NCI-H2081 (cell line): Measurements from ENCODE around the gene SYNDIG1.
"Not testable (repeated sequence)": the region's sequence is repeated elsewhere in the genome, so short reads cannot be mapped to it uniquely, and the experiment has no call there.

ENCODE experiments used
- DNase-seq, 2 experiments: peaks; one replicate each; lab custom pipeline; 2025; lab: John Stamatoyannopoulos, UW

Gene SYNDIG1

GRCh38 chr20:24493661-24494459 is 24.4 kb downstream of the SYNDIG1 start:
- no peak for DNase-seq

- no peak for DNase-seq
Measured at GRCh38 chr20:24494460-24494920, 25.1 kb downstream of the SYNDIG1 start.

- no peak for DNase-seq
Measured at GRCh38 chr20:24495266-24495665, 25.8 kb downstream of the SYNDIG1 start.

- DNase-seq: no peak
Measured at GRCh38 chr20:24497851-24498250, 28.4 kb downstream of the SYNDIG1 start.

GRCh38 chr20:24498641-24499040 is 29.2 kb downstream of the SYNDIG1 start:
- no peak for DNase-seq

- DNase-seq: no peak
Measured at GRCh38 chr20:24499472-24499871, 30.0 kb downstream of the SYNDIG1 start.

GRCh38 chr20:24501764-24502556 is 32.5 kb downstream of the SYNDIG1 start:
- no peak for DNase-seq

- no peak for DNase-seq
Measured at GRCh38 chr20:24502661-24503060, 33.2 kb downstream of the SYNDIG1 start.

GRCh38 chr20:24503352-24503931 is 34.0 kb downstream of the SYNDIG1 start:
- no peak for DNase-seq

GRCh38 chr20:24504331-24505285 is 35.2 kb downstream of the SYNDIG1 start:
- DNase-seq: no peak

- DNase-seq: no peak
Measured at GRCh38 chr20:24506146-24506545, 36.7 kb downstream of the SYNDIG1 start.

GRCh38 chr20:24506696-24507095 is 37.3 kb downstream of the SYNDIG1 start:
- no peak for DNase-seq

GRCh38 chr20:24507182-24507853 is 37.9 kb downstream of the SYNDIG1 start:
- no peak for DNase-seq

GRCh38 chr20:24512441-24512840 is 43.0 kb downstream of the SYNDIG1 start:
- DNase-seq: not testable (repeated sequence)

GRCh38 chr20:24518515-24518914 is 49.1 kb downstream of the SYNDIG1 start:
- no peak for DNase-seq

- DNase-seq: no peak
Measured at GRCh38 chr20:24519476-24519875, 50.0 kb downstream of the SYNDIG1 start.

- no peak for DNase-seq
Measured at GRCh38 chr20:24521032-24521431, 51.6 kb downstream of the SYNDIG1 start.

GRCh38 chr20:24522452-24523330 is 53.3 kb downstream of the SYNDIG1 start:
- DNase-seq: no peak

- no peak for DNase-seq
Measured at GRCh38 chr20:24523661-24524060, 54.2 kb downstream of the SYNDIG1 start.
